H1 (cell line): ENCODE data around the gene TBC1D4. TPM values are rescaled to one million over a fixed set of nuclear protein-coding genes. Genes with fewer than 3 reads are reported as not detected.

Source experiments
- CTCF ChIA-PET: fragments of 300-600 bp; sonication (Branson Sonifier 250); formaldehyde crosslinking; loops from one replicate; lab custom pipeline; 2021; ENCODE audit not compliant: partially characterized antibody; lab: Charles Lee
- POLR2A ChIA-PET: fragments of 300-600 bp; sonication (Branson Sonifier 250); formaldehyde crosslinking; loops from one replicate; lab custom pipeline; 2021; ENCODE audit warnings: inconsistent platforms; ENCODE audit not compliant: partially characterized antibody; lab: Charles Lee
- DNase-seq, 2 experiments: peaks; one replicate each; pipeline versions ENCODE4 v3.0.0 to v3.0.0-alpha.2; 2010 to 2022; ENCODE audit warnings: low spot score in 2 of 2, low read depth in 1 of 2, mixed read lengths in 1 of 2
- FAIRE-seq: peaks from 2 replicates; lab custom pipeline; 2011; peaks lifted over from hg19 to GRCh38; lab: Jason Lieb, UNC
- H2AFZ ChIP-seq: 2 replicates; pipeline ENCODE4 v1.8.1; 2012; ENCODE audit warnings: low read length, inconsistent platforms
- H2AK5ac ChIP-seq: 2 replicates; pipeline ENCODE4 v1.6.1; 2013; ENCODE audit warnings: low read depth, low read length
- H2BK120ac ChIP-seq: replicated peaks from 2 replicates; pipeline ENCODE3; 2013; ENCODE audit warnings: low read depth, low read length, inconsistent platforms
- H2BK12ac ChIP-seq: 2 replicates; pipeline ENCODE4 v1.6.1; 2013; ENCODE audit warnings: low read depth, low read length
- H2BK15ac ChIP-seq: 2 replicates; pipeline ENCODE4 v1.6.1; 2013; ENCODE audit warnings: low read length
- H2BK20ac ChIP-seq: 2 replicates; pipeline ENCODE4 v1.6.1; 2013; ENCODE audit warnings: low read length
- H2BK5ac ChIP-seq: 2 replicates; pipeline ENCODE4 v1.6.1; 2013; ENCODE audit warnings: low read depth, low read length
- H3K14ac ChIP-seq: 2 replicates; pipeline ENCODE4 v1.6.1; 2013; ENCODE audit warnings: inconsistent platforms; ENCODE audit not compliant: insufficient read length
- H3K18ac ChIP-seq: 2 replicates; pipeline ENCODE4 v1.6.1; 2013; ENCODE audit warnings: low read length; ENCODE audit errors: extremely low read depth
- H3K23ac ChIP-seq: 2 replicates; pipeline ENCODE4 v1.6.1; 2013; ENCODE audit warnings: inconsistent platforms; ENCODE audit not compliant: insufficient read length
- H3K23me2 ChIP-seq: 2 replicates; pipeline ENCODE4 v1.6.1; 2013; ENCODE audit warnings: low read depth, low read length
- H3K27ac ChIP-seq: 2 replicates; pipeline ENCODE4 v1.6.1; 2011; ENCODE audit warnings: low read depth, low read length, inconsistent platforms
- H3K27me3 ChIP-seq, 4 experiments: replicated peaks in 1 of 4; 1 replicate in 1 of 4; 2 replicates in 3 of 4; pipeline versions ENCODE4 v1.6.1 to v1.8.1; 2011 to 2013; ENCODE audit warnings: low read length in 3 of 4, mild to moderate bottlenecking in 3 of 4, inconsistent platforms in 2 of 4, mixed read lengths in 2 of 4, moderate library complexity in 1 of 4; ENCODE audit not compliant: control insufficient read depth in 3 of 4, insufficient read depth in 3 of 4; ENCODE audit errors: extremely low read depth in 1 of 4
- H3K36me3 ChIP-seq, 4 experiments: 2 replicates each; pipeline versions ENCODE4 v1.6.1 to v1.8.1; 2011 to 2013; ENCODE audit warnings: mild to moderate bottlenecking in 4 of 4, low read length in 3 of 4, moderate library complexity in 2 of 4, control low read depth in 1 of 4, inconsistent platforms in 1 of 4; ENCODE audit not compliant: insufficient read depth in 4 of 4, control insufficient read depth in 2 of 4
- H3K4ac ChIP-seq: replicated peaks from 2 replicates; pipeline ENCODE3; 2013; ENCODE audit warnings: low read length, low read depth, mixed read lengths, inconsistent platforms; ENCODE audit not compliant: insufficient read length
- H3K4me1 ChIP-seq, 4 experiments: replicated peaks in 1 of 4; 1 replicate in 1 of 4; 2 replicates in 3 of 4; pipeline versions ENCODE4 v1.6.1 to v1.8.1; 2011 to 2013; ENCODE audit warnings: low read length in 3 of 4, inconsistent platforms in 2 of 4, mixed read lengths in 1 of 4; ENCODE audit not compliant: insufficient read depth in 4 of 4, control insufficient read depth in 3 of 4
- H3K4me2 ChIP-seq, 2 experiments: 2 replicates each; pipeline versions ENCODE4 v1.6.1 to v1.8.1; 2011 to 2013; ENCODE audit warnings: low read depth in 2 of 2, low read length in 2 of 2, control low read depth in 1 of 2, inconsistent platforms in 1 of 2, mild to moderate bottlenecking in 1 of 2; ENCODE audit not compliant: insufficient read depth in 1 of 2
- H3K4me3 ChIP-seq, 4 experiments: fragments of 200-600, 300-600 bp in 1 of 4; sonication (generic), shearing (Covaris generic), sonication (Bioruptor Twin) in 1 of 4; 2 replicates each; pipeline versions ENCODE4 v1.5.1 to v1.8.1; 2011 to 2016; ENCODE audit warnings: low read length in 4 of 4, low read depth in 3 of 4, control low read depth in 2 of 4, inconsistent platforms in 2 of 4, mild to moderate bottlenecking in 2 of 4, mixed read lengths in 1 of 4, moderate library complexity in 1 of 4; ENCODE audit not compliant: insufficient read depth in 2 of 4; ENCODE audit errors: extremely low read depth in 1 of 4
- H3K56ac ChIP-seq: replicated peaks from 2 replicates; pipeline ENCODE3; 2013; ENCODE audit warnings: low read depth, mild to moderate bottlenecking, mixed read lengths, low read length, inconsistent platforms; ENCODE audit not compliant: insufficient read length
- H3K79me1 ChIP-seq: 2 replicates; pipeline ENCODE4 v1.6.1; 2013; ENCODE audit warnings: low read depth, low read length, control low read depth
- H3K79me2 ChIP-seq, 2 experiments: 2 replicates each; pipeline versions ENCODE4 v1.6.1 to v1.8.1; 2012 to 2013; ENCODE audit warnings: low read length in 2 of 2, mild to moderate bottlenecking in 2 of 2, inconsistent platforms in 1 of 2; ENCODE audit not compliant: insufficient read depth in 2 of 2, control insufficient read depth in 1 of 2
- H3K9ac ChIP-seq, 4 experiments: replicated peaks in 1 of 4; 1 replicate in 1 of 4; 2 replicates in 3 of 4; pipeline versions ENCODE4 v1.6.1 to v1.8.1; 2011 to 2013; ENCODE audit warnings: low read depth in 3 of 4, low read length in 3 of 4, control low read depth in 2 of 4, mild to moderate bottlenecking in 2 of 4, moderate library complexity in 2 of 4, inconsistent platforms in 1 of 4; ENCODE audit errors: extremely low read depth in 1 of 4
- H3K9me3 ChIP-seq, 2 experiments: 2 replicates each; pipeline versions ENCODE4 v1.6.1 to v1.8.1; 2012 to 2013; ENCODE audit warnings: mild to moderate bottlenecking in 2 of 2, moderate library complexity in 2 of 2, control low read depth in 1 of 2, inconsistent platforms in 1 of 2, low read depth in 1 of 2, low read length in 1 of 2, mixed read lengths in 1 of 2; ENCODE audit not compliant: insufficient read depth in 2 of 2
- H4K20me1 ChIP-seq, 2 experiments: replicated peaks in 1 of 2; 2 replicates each; pipeline versions ENCODE3 to v1.8.1; 2011 to 2013; ENCODE audit warnings: inconsistent platforms in 2 of 2, low read length in 2 of 2, mild to moderate bottlenecking in 1 of 2; ENCODE audit not compliant: insufficient read depth in 2 of 2, control insufficient read depth in 1 of 2
- H4K5ac ChIP-seq: 2 replicates; pipeline ENCODE4 v1.6.1; 2013; ENCODE audit warnings: low read length, low read depth, mixed read lengths, inconsistent platforms; ENCODE audit not compliant: insufficient read length
- H4K8ac ChIP-seq: 2 replicates; pipeline ENCODE4 v1.8.0; 2013; ENCODE audit warnings: mild to moderate bottlenecking, moderate library complexity, low read length, inconsistent platforms; ENCODE audit not compliant: insufficient read depth; ENCODE audit errors: extremely low read depth
- H4K91ac ChIP-seq: replicated peaks from 2 replicates; pipeline ENCODE3; 2013; ENCODE audit warnings: low read length, mixed read lengths, inconsistent platforms; ENCODE audit not compliant: insufficient read length
- BRCA1 ChIP-seq: IDR thresholded peaks from 2 replicates; pipeline ENCODE4 v1.6.1; 2012; ENCODE audit warnings: low read depth, low read length, improper control_type of control experiment
- CHD2 ChIP-seq: IDR thresholded peaks from 2 replicates; pipeline ENCODE4 v1.6.1; 2012; ENCODE audit warnings: low read length, improper control_type of control experiment
- RFX5 ChIP-seq: IDR thresholded peaks from 2 replicates; pipeline ENCODE4 v1.6.1; 2011; ENCODE audit warnings: low read depth, low read length, improper control_type of control experiment, borderline replicate concordance
- SP1 ChIP-seq: IDR thresholded peaks from 2 replicates; pipeline ENCODE4 v1.6.1; 2011; ENCODE audit warnings: low read depth, low read length
- SP2 ChIP-seq: IDR thresholded peaks from 2 replicates; pipeline ENCODE4 v1.6.1; 2012; ENCODE audit warnings: mild to moderate bottlenecking, low read length, inconsistent platforms
- USF2 ChIP-seq: IDR thresholded peaks from 2 replicates; pipeline ENCODE4 v1.6.1; 2011; ENCODE audit warnings: low read length, improper control_type of control experiment
- YY1 ChIP-seq: IDR thresholded peaks from 2 replicates; pipeline ENCODE4 v1.6.1; 2011; ENCODE audit warnings: low read depth, mild to moderate bottlenecking, low read length
- WGBS, 2 experiments: shearing (Covaris generic) in 1 of 2; methylation state at CpG; one replicate each; pipeline versions ENCODE4 v1.1.6 to v1.1.7; 2013 to 2015; ENCODE audit warnings: low lambda C conversion rate in 2 of 2, mixed read lengths in 2 of 2, inconsistent platforms in 1 of 2, low coverage in 1 of 2, missing lambda C conversion rate in 1 of 2; ENCODE audit not compliant: insufficient replicate concordance in 2 of 2, insufficient coverage in 1 of 2, insufficient read length in 1 of 2; ENCODE audit errors: extremely low coverage in 1 of 2, missing lambda C conversion rate in 1 of 2; 5-methylcytosine and 5-hydroxymethylcytosine counted together
- polyA plus RNA-seq, 7 experiments: library from polyadenylated mRNA; depleted of rRNA in 3 of 7; stranded (reverse) in 5 of 7; unstranded in 2 of 7; fragments of >200 nt in 5 of 7; fragments of 200-250 nt in 2 of 7; gene quantifications; 1 replicate in 5 of 7; 2 replicates in 1 of 7; 4 replicates in 1 of 7; pipeline versions ENCODE4 v1.2.1 to v1.2.3, GENCODE V29; 2011 to 2013; ENCODE audit warnings: missing spikeins in 2 of 7, mixed read lengths in 2 of 7
- total RNA-seq: library from RNA; stranded (reverse); fragmentation: NEBNext Ultra II Directional; extraction: Animal tissue kit (Norgen Biotek cat#: 25700); gene quantifications from 2 replicates; pipeline ENCODE4 v1.2.1, GENCODE V29; 2021

TBC1D4 gene
- total and polyA plus RNA-seq, 2 of the 8 experiments (the other 6 are each of a cell fraction or from before 2014, with no cell fraction given): 16.7 to 39.0 TPM

GRCh38 chr13:75460644-75461043, 21.3 kb downstream of the TBC1D4 start:
- no peak overlapping the region for H2BK120ac ChIP-seq
- H3K27ac ChIP-seq: no peak overlapping the region
- no peak overlapping the region for H2BK20ac ChIP-seq
- H3K56ac ChIP-seq: no peak overlapping the region
- H2AFZ ChIP-seq: no peak overlapping the region
- H3K4me1 ChIP-seq: peaks cover 0 to 9% (median 4%) of the 10 kb centered on the region in 4 experiments; a peak in 4 of 7 replicates
- no peak overlapping the region for H2AK5ac ChIP-seq
- no peak for DNase-seq
- no peaks in the 10 kb centered on the region for H3K79me1 ChIP-seq
- peaks cover 0 to 33% of the 10 kb centered on the region in 2 experiments; a peak in 2 of 4 replicates for H3K79me2 ChIP-seq
- ChIA-PET POLR2A (no interaction called here), CTCF (interaction anchor here (0.9 kb wide), 1 partner anchor 21 kb away, joined by 4 read pairs; the partner anchor contains the start of gene TBC1D4)
- FAIRE-seq: no peak
- H3K36me3 ChIP-seq: peaks cover 0 to 3% (median 0%) of the 10 kb centered on the region in 4 experiments; a peak in 1 of 8 replicates
- H3K23me2 ChIP-seq: no peaks in the 10 kb centered on the region
- no peak overlapping the region for H2BK15ac ChIP-seq
- H3K14ac ChIP-seq: no peak overlapping the region
- no peak overlapping the region for H3K18ac ChIP-seq
- WGBS, 2 experiments: 68% methylated on average over 5 of the region's 5 CpGs; no CpG with 5 or more reads in 1 of the 2 experiments
- no peak overlapping the region for H3K23ac ChIP-seq
- no peak overlapping the region for H3K4me2 ChIP-seq
- no peaks in the 10 kb centered on the region for H4K20me1 ChIP-seq
- no peak overlapping the region for H2BK5ac ChIP-seq
- H3K27me3 ChIP-seq: no peaks in the 10 kb centered on the region
- H4K5ac ChIP-seq: no peak overlapping the region
- no peak overlapping the region for H3K4me3 ChIP-seq
- H2BK12ac ChIP-seq: no peak overlapping the region
- H4K8ac ChIP-seq: no peak overlapping the region
- no peak overlapping the region for H3K9ac ChIP-seq
- no peak overlapping the region for H3K4ac ChIP-seq
- no peak overlapping the region for H4K91ac ChIP-seq
- no peak for TF ChIP-seq SP1
- TF ChIP-seq CHD2: no peak
- no peak for TF ChIP-seq BRCA1
- TF ChIP-seq YY1: no peak
- TF ChIP-seq SP2: no peak
- TF ChIP-seq RFX5: no peak
- TF ChIP-seq USF2: no peak
- peaks cover 7 to 14% of the 10 kb centered on the region in 2 experiments; a peak in 3 of 4 replicates for H3K9me3 ChIP-seq
